CD8-positive, alpha-beta memory T cell (primary cell): ENCODE measurements around the gene MICALL2. TPM values are rescaled to one million over a fixed set of nuclear protein-coding genes. Genes with fewer than 3 reads are reported as not detected.

Experiments used
- CTCF ChIA-PET: fragments of 350-600 bp; sonication (Branson Sonifier 250); formaldehyde crosslinking; loops from one replicate; lab custom pipeline; 2021; ENCODE audit warnings: antibody characterized with exemption; lab: Charles Lee
- POLR2A ChIA-PET: fragments of 350-600 bp; sonication (Branson Sonifier 250); formaldehyde crosslinking; loops from one replicate; lab custom pipeline; 2021; ENCODE audit warnings: antibody characterized with exemption; lab: Charles Lee
- DNase-seq, 5 donors: peaks; one replicate each; pipeline versions ENCODE4 v3.0.0 to v3.0.0-alpha.2; 2020 to 2022; ENCODE audit warnings: mixed read lengths in 1 of 5
- H3K27ac ChIP-seq: one replicate; pipeline ENCODE4 v1.7.0; 2013; ENCODE audit warnings: low read depth, mild to moderate bottlenecking, low read length, moderate library complexity
- H3K27me3 ChIP-seq: 2 replicates; pipeline ENCODE4 v1.7.0; 2013; ENCODE audit warnings: low read length, mild to moderate bottlenecking; ENCODE audit not compliant: insufficient read depth, poor library complexity, severe bottlenecking
- H3K36me3 ChIP-seq: 2 replicates; pipeline ENCODE4 v1.7.0; 2013; ENCODE audit warnings: mild to moderate bottlenecking, low read length, moderate library complexity; ENCODE audit not compliant: insufficient read depth
- H3K4me1 ChIP-seq: 2 replicates; pipeline ENCODE4 v1.7.0; 2013; ENCODE audit warnings: mild to moderate bottlenecking, low read length, moderate library complexity; ENCODE audit not compliant: insufficient read depth
- H3K4me3 ChIP-seq: 2 replicates; pipeline ENCODE4 v1.7.0; 2013; ENCODE audit warnings: mild to moderate bottlenecking, low read length
- H3K9me3 ChIP-seq: 2 replicates; pipeline ENCODE4 v1.7.0; 2013; ENCODE audit warnings: mild to moderate bottlenecking, low read length
- H3K27ac Mint-ChIP-seq, 8 donors: one replicate each; pipeline ENCODE4 v1.8.0; 2020 to 2021; ENCODE audit warnings: mixed read lengths in 8 of 8, mild to moderate bottlenecking in 6 of 8, inconsistent platforms in 3 of 8, moderate library complexity in 3 of 8
- H3K27me3 Mint-ChIP-seq, 2 donors: one replicate each; pipeline ENCODE4 v1.8.0; 2020 to 2021; ENCODE audit warnings: mixed read lengths in 2 of 2, mild to moderate bottlenecking in 1 of 2, moderate library complexity in 1 of 2
- H3K36me3 Mint-ChIP-seq, 3 donors: one replicate each; pipeline ENCODE4 v1.8.0; 2020 to 2021; ENCODE audit warnings: mixed read lengths in 3 of 3, inconsistent platforms in 1 of 3, mild to moderate bottlenecking in 1 of 3
- H3K4me1 Mint-ChIP-seq, 3 donors: one replicate each; pipeline ENCODE4 v1.8.0; 2020 to 2021; ENCODE audit warnings: mixed read lengths in 3 of 3, inconsistent platforms in 1 of 3, mild to moderate bottlenecking in 1 of 3
- H3K4me3 Mint-ChIP-seq, 7 donors: one replicate each; pipeline ENCODE4 v1.8.0; 2020 to 2021; ENCODE audit warnings: mixed read lengths in 7 of 7, mild to moderate bottlenecking in 6 of 7, moderate library complexity in 4 of 7, inconsistent platforms in 2 of 7
- H3K9me3 Mint-ChIP-seq, 5 donors: one replicate each; pipeline ENCODE4 v1.8.0; 2020 to 2022; ENCODE audit warnings: mixed read lengths in 5 of 5, mild to moderate bottlenecking in 3 of 5, moderate library complexity in 2 of 5, inconsistent platforms in 1 of 5
- polyA plus RNA-seq: library from polyadenylated mRNA; unstranded; fragments of 300-500 nt; fragmentation: Illumina TruSeq; gene quantifications from one replicate; pipeline ENCODE4 v1.2.3, GENCODE V29; 2021
- total RNA-seq, 2 experiments: library from RNA; stranded (reverse); gene quantifications; one replicate each; pipeline ENCODE4 v1.2.3, GENCODE V29; 2021

Gene MICALL2
- total and polyA plus RNA-seq, 3 experiments from 2014 or later: 0.71 to 2.3 (median 2.1) TPM

GRCh38 chr7:1431634-1432380 is 27.5 kb downstream of the MICALL2 start:
- Mint-ChIP-seq H3K36me3 (no peaks in the 10 kb centered on the region), H3K9me3 (no peaks in the 10 kb centered on the region), H3K4me1 (peaks cover 2 to 4% (median 4%) of the 10 kb centered on the region in 3 donors), H3K27me3 (peaks cover 4% of the 10 kb centered on the region in 2 donors), H3K27ac (no peak overlapping the region), H3K4me3 (no peak overlapping the region)
- ChIA-PET POLR2A (no interaction called here), CTCF (interaction anchor here (0.7 to 3.2 kb wide), 13 partner anchors 9 to 256 kb away, joined by 3 to 19 read pairs (median 5); no protein-coding TSS in a partner anchor)
- no peak overlapping the region for H3K4me3 ChIP-seq
- no peak for DNase-seq
- H3K9me3 ChIP-seq: no peaks in the 10 kb centered on the region
- no peaks in the 10 kb centered on the region for H3K36me3 ChIP-seq
- no peak overlapping the region for H3K27ac ChIP-seq
- H3K27me3 ChIP-seq: no peaks in the 10 kb centered on the region
- peaks cover 5% of the 10 kb centered on the region for H3K4me1 ChIP-seq

DNA sequence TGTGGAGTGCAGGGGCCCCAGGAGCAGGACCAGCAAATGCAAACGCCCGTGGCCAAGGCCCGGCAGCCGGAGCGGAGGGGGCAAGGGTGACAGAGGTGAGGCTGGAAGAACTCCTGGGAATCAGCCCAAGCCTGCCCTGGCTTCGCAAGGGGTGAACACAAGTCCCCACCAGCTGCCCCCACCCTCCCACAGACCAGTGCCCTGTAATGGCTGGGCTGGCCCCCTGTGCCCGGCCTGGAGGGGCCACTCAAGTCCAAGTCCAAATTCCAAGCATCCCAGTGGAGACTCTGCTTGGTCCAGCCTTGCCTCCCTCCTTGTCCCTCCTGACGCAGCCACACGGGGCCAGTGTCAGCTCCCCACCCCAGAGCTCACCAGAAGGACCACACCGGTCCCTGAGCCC is 28.0 kb downstream of the MICALL2 start:
- Histone ChIP-seq H3K9me3 (no peaks in the 10 kb centered on the region), H3K4me1 (peaks cover 5% of the 10 kb centered on the region), H3K4me3 (no peak overlapping the region), H3K36me3 (no peaks in the 10 kb centered on the region), H3K27ac (no peak overlapping the region), H3K27me3 (no peaks in the 10 kb centered on the region)
- DNase-seq: no peak
- POLR2A ChIA-PET: no interaction called here
- peaks cover 4% of the 10 kb centered on the region in 2 donors for H3K27me3 Mint-ChIP-seq
- no peaks in the 10 kb centered on the region for H3K9me3 Mint-ChIP-seq
- no peaks in the 10 kb centered on the region for H3K36me3 Mint-ChIP-seq
- CTCF ChIA-PET: interaction anchor here (1.5 to 2.0 kb wide), 3 partner anchors 9 to 237 kb away, joined by 3 to 14 read pairs (median 5); no protein-coding TSS in a partner anchor
- no peak overlapping the region for H3K27ac Mint-ChIP-seq
- H3K4me1 Mint-ChIP-seq: peaks cover 2 to 4% (median 4%) of the 10 kb centered on the region in 3 donors
- H3K4me3 Mint-ChIP-seq: no peak overlapping the region

- Mint-ChIP-seq H3K9me3 (no peaks in the 10 kb centered on the region), H3K27me3 (peaks cover 4% of the 10 kb centered on the region in 2 donors), H3K4me1 (peaks cover 2 to 4% (median 4%) of the 10 kb centered on the region in 3 donors), H3K36me3 (no peaks in the 10 kb centered on the region), H3K4me3 (no peak overlapping the region), H3K27ac (no peak overlapping the region)
- no peak for DNase-seq
- no peaks in the 10 kb centered on the region for H3K36me3 ChIP-seq
- no peaks in the 10 kb centered on the region for H3K9me3 ChIP-seq
- no peaks in the 10 kb centered on the region for H3K27me3 ChIP-seq
- no peak overlapping the region for H3K27ac ChIP-seq
- CTCF ChIA-PET: interaction anchor here (1.6 kb wide), 1 partner anchor 44 kb away, joined by 3 read pairs; no protein-coding TSS in a partner anchor
- H3K4me3 ChIP-seq: no peak overlapping the region
- POLR2A ChIA-PET: no interaction called here
- H3K4me1 ChIP-seq: peaks cover 5% of the 10 kb centered on the region
These were observed 29.0 kb downstream of the MICALL2 start for GRCh38 chr7:1430056-1430845.

DNA sequence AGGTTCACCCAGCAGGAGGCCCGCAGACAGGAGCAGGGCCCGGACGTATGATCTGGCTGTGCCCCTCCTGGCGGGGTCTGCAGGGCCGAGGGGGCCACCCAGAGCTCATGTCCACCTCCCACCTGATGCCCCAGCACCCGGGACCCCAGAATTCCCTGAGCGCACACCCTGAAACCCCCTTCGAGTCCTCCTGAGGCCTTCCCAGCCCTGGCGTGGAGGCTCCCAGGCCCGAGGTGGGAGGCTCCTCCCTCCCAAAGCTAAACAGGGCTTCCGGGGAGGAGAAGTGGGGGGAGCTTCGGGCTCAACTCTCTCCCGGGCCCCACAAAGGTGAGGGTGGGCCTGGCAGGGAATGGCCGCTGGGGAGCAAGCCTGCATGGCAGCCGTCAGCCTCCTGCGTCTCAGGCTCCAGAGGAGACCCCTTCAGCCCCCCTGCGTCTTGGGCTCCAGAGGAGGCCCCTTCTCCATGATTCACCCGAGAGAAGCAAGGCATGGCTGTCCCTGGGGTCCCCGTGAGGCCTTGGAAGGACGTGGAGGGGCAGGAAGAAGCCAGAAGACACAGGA is 30.2 kb downstream of the MICALL2 start:
- ChIA-PET POLR2A (no interaction called here), CTCF (interaction anchor here (1.3 to 1.6 kb wide), 2 partner anchors 11 to 45 kb away, joined by 3 to 5 read pairs; no protein-coding TSS in a partner anchor)
- H3K9me3 ChIP-seq: no peaks in the 10 kb centered on the region
- DNase-seq: no peak
- Mint-ChIP-seq H3K9me3 (no peaks in the 10 kb centered on the region), H3K4me3 (no peak overlapping the region), H3K36me3 (no peaks in the 10 kb centered on the region), H3K27ac (no peak overlapping the region), H3K4me1 (peaks cover 2 to 4% (median 4%) of the 10 kb centered on the region in 3 donors), H3K27me3 (peaks cover 4 to 8% of the 10 kb centered on the region in 2 donors)
- H3K27ac ChIP-seq: no peak overlapping the region
- H3K36me3 ChIP-seq: no peaks in the 10 kb centered on the region
- H3K4me3 ChIP-seq: no peak overlapping the region
- no peaks in the 10 kb centered on the region for H3K27me3 ChIP-seq
- peaks cover 5% of the 10 kb centered on the region for H3K4me1 ChIP-seq

DNA sequence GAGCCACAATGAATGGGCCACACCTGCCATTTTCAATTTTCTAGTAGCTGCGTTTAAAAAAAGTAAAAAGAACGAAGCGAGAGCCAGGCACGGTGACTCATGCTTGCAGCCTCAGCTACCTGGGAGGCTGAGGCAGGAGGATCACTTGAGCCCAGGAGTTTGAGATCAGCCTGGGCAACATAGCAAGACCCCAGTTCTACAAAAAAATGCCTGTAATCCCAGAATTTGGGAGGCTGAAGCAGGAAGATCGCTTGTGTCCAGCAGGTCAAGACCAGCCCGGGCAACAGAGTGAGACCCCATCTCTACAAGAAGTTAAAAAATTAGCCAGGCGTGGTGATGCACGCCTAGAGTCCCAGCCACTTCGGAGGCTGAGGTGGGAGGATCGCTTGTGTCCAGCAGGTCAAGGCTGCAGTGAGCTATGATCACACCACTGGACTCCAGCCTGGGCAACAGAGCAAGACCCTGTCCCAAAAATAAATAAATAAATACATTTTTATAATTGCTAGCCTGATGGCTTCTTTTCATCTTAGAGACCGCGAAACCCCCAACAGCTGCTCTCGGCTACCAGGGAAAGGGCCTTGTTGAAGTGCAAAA is 32.1 kb downstream of the MICALL2 start:
- Mint-ChIP-seq H3K4me3 (no peak overlapping the region), H3K4me1 (peaks cover 0 to under 1% (median 0%) of the 10 kb centered on the region in 3 donors), H3K27me3 (peaks cover 7 to 8% of the 10 kb centered on the region in 2 donors), H3K36me3 (no peaks in the 10 kb centered on the region), H3K9me3 (no peaks in the 10 kb centered on the region), H3K27ac (no peak overlapping the region)
- POLR2A ChIA-PET: no interaction called here
- Histone ChIP-seq H3K9me3 (no peaks in the 10 kb centered on the region), H3K4me3 (no peak overlapping the region), H3K4me1 (peaks cover 1% of the 10 kb centered on the region), H3K36me3 (no peaks in the 10 kb centered on the region), H3K27ac (no peak overlapping the region), H3K27me3 (no peaks in the 10 kb centered on the region)
- DNase-seq: no peak
- CTCF ChIA-PET: interaction anchor here (0.8 kb wide), 1 partner anchor 9 kb away, joined by 3 read pairs; no protein-coding TSS in a partner anchor

GRCh38 chr7:1426474-1426873 is 32.8 kb downstream of the MICALL2 start:
- Mint-ChIP-seq H3K36me3 (no peaks in the 10 kb centered on the region), H3K4me1 (no peaks in the 10 kb centered on the region), H3K9me3 (no peaks in the 10 kb centered on the region), H3K4me3 (no peak overlapping the region), H3K27me3 (peaks cover 7 to 8% of the 10 kb centered on the region in 2 donors), H3K27ac (no peak overlapping the region)
- no peak for DNase-seq
- CTCF ChIA-PET: interaction anchor here (0.8 kb wide), 1 partner anchor 9 kb away, joined by 3 read pairs; no protein-coding TSS in a partner anchor
- Histone ChIP-seq H3K27me3 (no peaks in the 10 kb centered on the region), H3K4me3 (no peak overlapping the region), H3K4me1 (no peaks in the 10 kb centered on the region), H3K36me3 (no peaks in the 10 kb centered on the region), H3K9me3 (no peaks in the 10 kb centered on the region), H3K27ac (no peak overlapping the region)
- POLR2A ChIA-PET: no interaction called here

GRCh38 chr7:1425292-1426136 is 33.8 kb downstream of the MICALL2 start:
- no peak overlapping the region for H3K27ac Mint-ChIP-seq

More at GRCh38 chr7:1425292-1426136, 33.8 kb downstream of the MICALL2 start:
- CTCF ChIA-PET: interaction anchor here (0.6 kb wide), 1 partner anchor 13 kb away, joined by 3 read pairs; no protein-coding TSS in a partner anchor
- no peak for DNase-seq
- Histone ChIP-seq H3K4me1 (no peaks in the 10 kb centered on the region), H3K4me3 (no peak overlapping the region), H3K36me3 (no peaks in the 10 kb centered on the region), H3K9me3 (no peaks in the 10 kb centered on the region), H3K27ac (no peak overlapping the region), H3K27me3 (no peaks in the 10 kb centered on the region)
- POLR2A ChIA-PET: no interaction called here
- Mint-ChIP-seq H3K9me3 (no peaks in the 10 kb centered on the region), H3K36me3 (no peaks in the 10 kb centered on the region), H3K4me1 (no peaks in the 10 kb centered on the region), H3K27me3 (peaks cover 6 to 7% of the 10 kb centered on the region in 2 donors), H3K4me3 (no peak overlapping the region)
